AG04449 (cell line): ENCODE results near the gene KRT83.
A peak's percentile ranks its signal among the peaks of the same experiment; 100 is the strongest.

Source experiments
- CTCF ChIA-PET: fragments of 350-600 bp; formaldehyde crosslinking; extraction: SDS; loops from one replicate; lab custom pipeline; 2021; ENCODE audit warnings: antibody characterized with exemption; lab: Yijun Ruan, JAX
- POLR2A ChIA-PET: fragments of 400-600, 350-600 bp; formaldehyde crosslinking; extraction: SDS; loops from one replicate; lab custom pipeline; 2020; ENCODE audit warnings: antibody characterized with exemption, inconsistent platforms; lab: Yijun Ruan, JAX
- DNase-seq: peaks from one replicate; pipeline ENCODE4 v3.0.0-alpha.2; 2010; ENCODE audit warnings: low read depth, low spot score
- H3K4me3 ChIP-seq: 2 replicates; pipeline ENCODE4 v1.5.1; 2011; ENCODE audit warnings: low read depth, mild to moderate bottlenecking, control low read depth, low read length
- TF ChIP-seq, protein P1 (sequence below): IDR thresholded peaks from one replicate; pipeline ENCODE4 v1.5.1; 2011; ENCODE audit warnings: mild to moderate bottlenecking, moderate library complexity, low read length, control low read depth, inconsistent platforms; ENCODE audit not compliant: insufficient read depth; ENCODE audit errors: missing control alignments

Gene KRT83

DNA sequence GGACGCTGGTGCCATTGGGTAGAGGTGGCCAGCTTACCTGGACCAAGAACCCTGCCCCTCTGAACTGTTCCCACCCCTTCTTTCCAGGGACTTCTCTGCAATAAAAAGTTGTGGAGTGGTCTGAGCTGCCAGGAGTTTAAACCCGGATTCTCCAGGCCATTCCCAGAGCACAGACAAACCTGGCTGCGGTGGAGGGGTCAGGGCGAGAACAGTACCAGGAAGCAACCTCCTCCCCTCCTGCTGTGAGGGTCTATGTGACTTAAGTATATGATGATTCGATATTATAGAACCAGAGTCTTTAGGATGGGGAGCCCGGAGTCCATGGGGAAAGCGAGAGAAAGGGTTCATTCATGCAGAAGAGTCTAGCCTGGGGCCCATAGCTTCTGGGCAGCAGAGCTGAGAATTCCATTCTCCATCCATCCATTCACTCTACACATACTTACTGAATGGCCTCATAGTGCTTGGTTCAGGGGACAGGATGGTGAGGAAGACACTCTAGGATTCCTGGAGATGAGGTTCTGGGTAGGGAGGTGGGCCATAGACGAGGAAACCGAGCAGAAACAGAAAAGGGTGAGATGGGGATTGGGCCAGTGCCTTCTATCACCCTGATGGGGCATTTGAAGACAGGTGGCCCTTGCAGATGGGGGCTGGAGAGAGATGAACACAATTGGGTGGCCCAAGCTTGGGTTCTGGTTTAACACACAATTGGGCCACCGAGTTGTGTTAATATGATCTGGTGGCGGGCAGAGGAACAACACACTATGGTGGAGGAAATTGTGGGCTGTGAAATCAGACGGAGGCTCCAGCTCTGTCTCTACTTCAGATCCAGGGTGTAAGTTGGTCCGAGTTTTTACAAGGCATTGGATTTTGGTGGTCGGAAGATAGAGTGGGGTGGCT is 41.5 kb downstream of the KRT83 start:
- no peak overlapping the region for H3K4me3 ChIP-seq
- TF ChIP-seq, protein P1, sequence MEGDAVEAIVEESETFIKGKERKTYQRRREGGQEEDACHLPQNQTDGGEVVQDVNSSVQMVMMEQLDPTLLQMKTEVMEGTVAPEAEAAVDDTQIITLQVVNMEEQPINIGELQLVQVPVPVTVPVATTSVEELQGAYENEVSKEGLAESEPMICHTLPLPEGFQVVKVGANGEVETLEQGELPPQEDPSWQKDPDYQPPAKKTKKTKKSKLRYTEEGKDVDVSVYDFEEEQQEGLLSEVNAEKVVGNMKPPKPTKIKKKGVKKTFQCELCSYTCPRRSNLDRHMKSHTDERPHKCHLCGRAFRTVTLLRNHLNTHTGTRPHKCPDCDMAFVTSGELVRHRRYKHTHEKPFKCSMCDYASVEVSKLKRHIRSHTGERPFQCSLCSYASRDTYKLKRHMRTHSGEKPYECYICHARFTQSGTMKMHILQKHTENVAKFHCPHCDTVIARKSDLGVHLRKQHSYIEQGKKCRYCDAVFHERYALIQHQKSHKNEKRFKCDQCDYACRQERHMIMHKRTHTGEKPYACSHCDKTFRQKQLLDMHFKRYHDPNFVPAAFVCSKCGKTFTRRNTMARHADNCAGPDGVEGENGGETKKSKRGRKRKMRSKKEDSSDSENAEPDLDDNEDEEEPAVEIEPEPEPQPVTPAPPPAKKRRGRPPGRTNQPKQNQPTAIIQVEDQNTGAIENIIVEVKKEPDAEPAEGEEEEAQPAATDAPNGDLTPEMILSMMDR, result no peak
- no peak for DNase-seq
- POLR2A ChIA-PET, result interaction anchor here (0.8 to 1.5 kb wide), 4 partner anchors 27 to 56 kb away, joined by 3 read pairs; no protein-coding TSS in a partner anchor
- CTCF ChIA-PET, result interaction anchor here (0.7 to 10.7 kb wide), 54 partner anchors 13 to 691 kb away, joined by 3 to 146 read pairs (median 7); partner anchors contain the start of genes KRT7, KRT80 and KRT83

DNA sequence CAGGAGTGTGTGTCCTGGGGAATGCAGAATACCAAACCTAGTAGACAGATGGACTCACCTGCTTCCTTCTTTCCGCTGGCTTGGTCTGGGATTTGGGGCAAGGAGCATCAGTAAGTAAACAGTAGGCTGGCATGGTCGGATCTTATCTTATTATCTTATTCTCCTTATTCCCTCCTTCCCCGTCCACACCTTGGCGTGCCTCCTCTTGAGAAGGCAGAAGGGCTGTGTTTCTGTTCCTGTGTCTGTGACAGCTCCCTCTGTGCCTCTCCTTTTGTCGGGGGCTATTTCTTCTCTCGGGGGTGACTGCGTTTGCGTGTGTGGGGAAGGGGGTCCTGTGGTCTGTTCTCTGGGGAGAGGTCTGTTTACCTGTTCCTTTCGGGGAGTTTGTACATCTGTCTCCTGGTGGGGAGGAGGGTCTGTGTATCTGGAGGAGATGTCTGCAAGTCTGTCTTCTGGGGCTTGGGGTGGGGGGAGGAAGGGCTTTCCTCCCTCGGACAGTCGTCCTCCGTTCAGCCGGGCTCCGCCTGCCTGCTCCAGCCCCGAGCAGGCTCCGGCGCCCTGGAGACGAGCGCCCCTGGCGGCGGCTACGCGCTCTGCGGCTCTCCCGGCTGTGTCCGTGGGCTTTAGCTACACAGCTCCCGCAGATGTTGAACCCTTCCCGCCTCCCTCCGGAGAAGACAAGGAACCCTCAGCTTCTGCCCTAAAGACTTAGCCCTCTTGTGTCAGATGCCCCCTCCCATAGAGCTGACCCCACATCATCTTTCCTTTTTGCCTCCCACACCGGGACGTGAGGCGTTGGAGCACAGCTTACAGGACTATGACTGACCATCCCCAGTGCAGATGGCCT is 42.4 kb downstream of the KRT83 start:
- peak overlapping the region; percentile 13; the same call in 1 of the 2 replicates for H3K4me3 ChIP-seq
- TF ChIP-seq, protein P1, result peak; percentile 100
- CTCF ChIA-PET, result interaction anchor here (0.7 to 10.7 kb wide), 57 partner anchors 12 to 692 kb away, joined by 3 to 146 read pairs (median 7); partner anchors contain the start of genes KRT7, KRT80 and KRT83
- no peak for DNase-seq
- POLR2A ChIA-PET, result interaction anchor here (0.8 kb wide), 2 partner anchors 29 to 46 kb away, joined by 3 read pairs; no protein-coding TSS in a partner anchor

DNA sequence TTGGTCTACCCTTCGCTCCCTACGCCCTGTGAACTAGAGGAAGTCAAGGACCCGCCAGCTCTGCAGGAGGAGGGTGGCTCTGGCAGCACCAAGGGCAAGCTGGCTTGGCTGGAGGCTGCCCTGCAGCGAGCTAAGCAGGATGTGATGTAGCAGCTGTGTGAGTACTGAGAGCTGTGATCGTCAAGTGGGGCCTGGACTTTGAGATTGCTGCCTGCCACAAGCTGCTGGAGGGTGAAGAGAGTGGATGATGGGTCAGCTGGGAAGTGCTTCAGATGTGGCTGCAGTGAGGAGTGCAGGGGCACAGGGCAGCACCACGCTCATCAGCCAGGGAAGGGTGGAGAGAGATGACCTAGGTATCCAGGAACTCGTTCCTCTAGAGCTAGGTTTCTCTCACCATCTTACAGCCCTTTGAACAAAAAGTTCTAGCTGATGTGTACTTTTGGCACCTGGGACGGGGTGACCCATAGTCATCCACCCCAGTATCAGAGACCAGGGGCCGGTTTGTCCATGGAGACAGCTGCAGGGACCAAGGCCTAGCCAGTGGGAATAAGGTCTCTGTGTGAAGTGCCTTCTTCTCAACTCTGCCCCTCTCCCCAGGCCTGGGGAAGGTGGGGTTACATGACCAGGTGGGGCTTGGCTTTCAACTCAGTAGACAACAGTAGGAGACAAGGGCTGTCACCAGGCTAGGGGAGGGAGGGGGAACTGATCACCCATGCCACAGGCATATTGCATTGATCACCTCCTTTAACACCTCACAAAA is 43.5 kb downstream of the KRT83 start:
- DNase-seq, result no peak
- TF ChIP-seq, protein P1, result no peak
- ChIA-PET POLR2A (no interaction called here), CTCF (interaction anchor here (0.6 to 10.7 kb wide), 29 partner anchors 11 to 593 kb away, joined by 3 to 146 read pairs (median 14); partner anchors contain the start of genes KRT7 and KRT80)
- no peak overlapping the region for H3K4me3 ChIP-seq

DNA sequence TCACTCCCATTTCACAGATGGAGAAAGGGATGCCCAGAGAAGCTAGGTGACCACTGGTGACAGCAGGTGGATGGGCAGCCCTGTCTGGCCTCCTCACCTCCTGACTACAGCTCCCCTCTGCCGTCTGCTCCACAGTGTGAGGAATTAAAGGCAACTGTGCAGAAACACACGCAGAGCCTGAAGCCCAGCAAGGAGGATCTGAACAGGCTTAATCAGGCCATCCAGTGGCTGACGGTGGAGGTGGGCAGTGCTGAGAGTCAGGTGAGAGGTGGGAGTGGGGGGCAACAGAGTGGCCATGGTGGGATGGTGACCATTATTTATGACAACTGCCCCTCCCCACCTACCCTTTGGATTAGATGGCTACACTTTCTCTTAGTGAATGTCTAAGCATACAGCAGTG is 45.5 kb downstream of the KRT83 start:
- CTCF ChIA-PET, result interaction anchor here (0.7 to 7.6 kb wide), 9 partner anchors 9 to 119 kb away, joined by 3 to 128 read pairs (median 5); partner anchors contain the start of gene KRT7
- no peak overlapping the region for H3K4me3 ChIP-seq
- no peak for DNase-seq
- POLR2A ChIA-PET, result no interaction called here
- TF ChIP-seq, protein P1, result no peak

DNA sequence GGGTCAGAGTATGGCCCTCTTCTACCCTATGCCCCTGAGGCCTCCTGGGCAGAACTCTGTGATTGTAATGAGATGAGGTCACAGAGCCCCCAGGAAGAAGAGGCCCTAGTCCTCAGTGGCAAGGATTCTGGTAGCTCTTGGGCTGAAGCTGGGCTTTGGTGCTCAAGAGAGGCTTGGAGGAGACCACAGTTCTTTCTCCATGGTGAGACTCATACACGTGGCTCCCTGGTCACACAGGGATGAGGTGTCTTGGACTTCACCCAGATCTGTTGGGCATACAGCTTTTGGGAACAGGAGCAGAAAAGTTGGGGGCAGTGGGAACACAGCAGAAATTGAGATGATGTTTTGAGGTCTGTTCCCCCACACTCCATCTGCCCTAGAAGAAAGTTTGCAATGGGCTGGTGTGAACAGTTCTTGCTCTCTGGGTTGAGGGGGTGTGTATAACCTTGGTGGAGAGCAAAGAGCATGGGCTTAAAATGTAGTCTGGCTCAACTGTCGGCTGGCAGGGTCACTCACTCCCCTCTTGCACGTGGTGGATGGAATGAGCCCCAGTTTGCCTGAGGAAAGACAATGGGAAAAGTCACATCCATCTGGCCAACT is 46.6 kb downstream of the KRT83 start, which contains the start of gene KRT86:
TSS of gene KRT86 (plus strand) at position 125 of the 600 bp plus-strand sequence. CDS start 27,272 bp downstream, outside the sequence.
- TF ChIP-seq, protein P1, result no peak
- no peak within 1 kb of the TSS for H3K4me3 ChIP-seq
- POLR2A ChIA-PET, result no interaction called here
- no peak for DNase-seq
- CTCF ChIA-PET, result interaction anchor here (1.2 to 7.6 kb wide), 7 partner anchors 9 to 123 kb away, joined by 3 to 128 read pairs (median 5); no protein-coding TSS in a partner anchor
